RWPE1 (cell line): ENCODE results near the gene TXNIP.

ENCODE experiments used
- CTCF ChIA-PET: fragments of 350-600 bp; sonication (Branson Sonifier 250); formaldehyde crosslinking; extraction: SDS; loops from one replicate; lab custom pipeline; 2021; lab: Yijun Ruan, JAX
- POLR2A ChIA-PET: fragments of 400-600 bp; formaldehyde crosslinking; extraction: SDS; loops from one replicate; lab custom pipeline; 2020; ENCODE audit warnings: antibody characterized with exemption; ENCODE audit not compliant: low non-redundant PET; lab: Yijun Ruan, JAX
- DNase-seq: peaks from one replicate; pipeline ENCODE4 v3.0.0; 2012; ENCODE audit warnings: low spot score
- H3K27ac ChIP-seq: fragments of 450-650 bp; 2 replicates; pipeline ENCODE4 v1.5.1; 2017
- CTCF ChIP-seq: fragments of 450-650 bp; conservative IDR thresholded peaks from 2 replicates; pipeline ENCODE4 v1.5.1; 2017; ENCODE audit warnings: low read depth, mild to moderate bottlenecking

TXNIP gene

DNA sequence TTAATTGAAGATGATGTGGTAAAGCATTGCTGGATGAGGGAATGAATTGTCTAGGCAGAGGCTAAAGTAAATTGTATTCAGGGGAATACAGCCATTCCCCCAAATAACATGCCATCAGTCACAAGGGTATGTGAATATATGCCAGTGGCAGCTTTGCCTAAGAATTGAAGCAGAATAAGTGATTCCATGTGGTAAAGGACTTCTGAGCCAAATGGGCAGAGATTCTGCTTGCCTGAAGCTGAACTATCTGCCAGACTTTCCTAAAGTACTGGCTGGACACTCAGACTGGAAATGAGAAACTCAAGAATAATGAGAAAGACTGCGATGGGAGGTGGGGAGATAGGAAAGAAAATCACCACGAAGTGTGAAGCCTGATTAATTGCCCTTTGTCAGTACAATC is 40.9 kb downstream of the TXNIP start:
- no peak for TF ChIP-seq CTCF
- CTCF ChIA-PET: no interaction called here
- no peak overlapping the region for H3K27ac ChIP-seq
- no peak for DNase-seq
- POLR2A ChIA-PET: no interaction called here

DNA sequence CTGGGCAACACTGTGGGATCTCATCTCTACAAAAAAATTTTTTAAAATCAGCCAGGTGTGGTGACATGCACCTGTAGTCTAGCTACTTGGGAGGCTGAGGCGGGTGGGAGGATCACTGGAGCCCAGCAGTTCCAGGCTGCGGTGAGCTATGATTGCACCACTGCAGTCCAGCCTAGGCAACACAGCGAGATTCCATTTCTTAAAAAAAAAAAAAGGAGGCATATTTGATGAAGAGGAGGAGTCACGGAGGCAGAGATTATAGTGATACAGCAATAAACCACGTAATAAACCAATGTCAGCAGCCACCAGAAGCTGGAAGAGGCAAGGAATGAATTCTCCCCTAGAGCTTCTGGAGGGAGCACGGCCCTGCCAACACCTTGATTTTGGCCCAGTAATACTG is 42.5 kb downstream of the TXNIP start:
- POLR2A ChIA-PET: no interaction called here
- H3K27ac ChIP-seq: no peak overlapping the region
- TF ChIP-seq CTCF: no peak
- CTCF ChIA-PET: no interaction called here
- DNase-seq: no peak

- TF ChIP-seq CTCF: no peak
- POLR2A ChIA-PET: no interaction called here
- no peak overlapping the region for H3K27ac ChIP-seq
- CTCF ChIA-PET: no interaction called here
- no peak for DNase-seq
These were observed 43.5 kb downstream of the TXNIP start for GRCh38 chr1:145952903-145953302.

DNA sequence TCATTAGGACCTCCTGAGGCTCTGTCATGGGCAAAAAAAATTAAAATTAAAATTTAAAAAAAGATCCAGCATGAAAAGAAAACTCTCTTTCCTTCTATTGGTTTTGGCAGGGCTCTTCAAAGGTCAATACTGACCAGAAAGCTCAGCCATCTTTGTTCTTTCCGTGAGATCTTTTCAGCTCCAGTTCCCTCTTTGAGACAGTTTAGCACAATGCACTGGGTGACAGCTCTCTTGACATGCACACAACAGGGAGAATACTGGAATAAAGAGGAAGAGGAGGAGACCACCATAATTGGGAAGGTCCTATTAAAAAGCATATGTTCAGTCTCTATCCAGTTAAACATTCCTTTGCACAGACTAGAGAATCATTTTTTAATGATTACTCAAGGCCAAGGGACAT is 44.9 kb downstream of the TXNIP start:
- TF ChIP-seq CTCF: no peak
- no peak for DNase-seq
- H3K27ac ChIP-seq: no peak overlapping the region
- ChIA-PET CTCF (no interaction called here), POLR2A (interaction anchor here (0.6 kb wide), 1 partner anchor 11 kb away, joined by 4 read pairs; no protein-coding TSS in a partner anchor)

DNA sequence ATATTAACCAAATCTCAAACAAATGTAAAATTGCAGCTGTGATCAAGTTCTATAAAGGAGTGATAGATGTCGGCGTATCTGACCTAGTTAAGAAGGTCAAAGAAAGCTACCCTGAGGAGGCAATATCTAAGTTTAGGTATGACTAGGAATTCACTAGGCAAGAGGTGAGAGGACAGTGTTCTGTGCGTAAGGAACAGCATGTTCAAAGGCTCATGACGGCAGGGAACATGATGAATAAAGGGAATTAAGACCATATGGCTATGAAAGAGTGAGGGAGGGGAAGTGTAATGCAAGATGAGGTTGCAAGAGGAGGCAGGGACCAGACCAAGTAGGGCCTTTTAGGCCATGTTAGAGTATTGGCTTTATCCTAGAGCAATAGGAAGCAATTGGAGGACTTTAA is 47.2 kb downstream of the TXNIP start:
- DNase-seq: no peak
- no peak for TF ChIP-seq CTCF
- CTCF ChIA-PET: interaction anchor here (0.6 kb wide), 2 partner anchors 11 to 63 kb away, joined by 3 to 4 read pairs; no protein-coding TSS in a partner anchor
- no peak overlapping the region for H3K27ac ChIP-seq
- POLR2A ChIA-PET: no interaction called here

DNA sequence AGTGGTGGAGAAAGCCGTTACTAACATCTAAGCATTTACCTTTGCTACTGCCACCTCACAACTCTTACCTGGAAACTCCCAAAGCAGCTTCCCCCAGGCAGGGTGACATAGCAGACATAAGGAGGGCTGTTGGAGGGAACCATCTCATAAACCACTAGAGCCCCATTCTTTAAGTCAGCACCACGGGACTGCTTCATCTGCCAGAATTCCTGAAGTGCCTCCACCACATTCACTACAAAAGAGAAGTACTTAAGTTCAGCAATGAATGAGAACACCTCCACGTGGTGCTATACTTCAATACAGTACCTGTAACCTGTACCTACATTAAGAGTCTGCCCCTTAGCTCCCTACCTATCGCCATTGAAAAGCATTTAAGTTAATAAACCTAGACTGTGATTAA is 48.8 kb downstream of the TXNIP start:
- no peak for DNase-seq
- no peak for TF ChIP-seq CTCF
- ChIA-PET CTCF (no interaction called here), POLR2A (no interaction called here)
- H3K27ac ChIP-seq: no peak overlapping the region

- H3K27ac ChIP-seq: no peak overlapping the region
- TF ChIP-seq CTCF: no peak
- ChIA-PET CTCF (no interaction called here), POLR2A (no interaction called here)
- DNase-seq: no peak
These were observed 49.8 kb downstream of the TXNIP start for GRCh38 chr1:145946477-145946986.
